NCI-H146 treated with DMSO at 0.1 percent for 48 hours (cell line): Measurements from ENCODE around the gene SH3BGRL2.

Experiments used
- DNase-seq: peaks from one replicate; lab custom pipeline; 2025; ENCODE audit not compliant: unreplicated experiment; lab: John Stamatoyannopoulos, UW

The SH3BGRL2 gene

DNA sequence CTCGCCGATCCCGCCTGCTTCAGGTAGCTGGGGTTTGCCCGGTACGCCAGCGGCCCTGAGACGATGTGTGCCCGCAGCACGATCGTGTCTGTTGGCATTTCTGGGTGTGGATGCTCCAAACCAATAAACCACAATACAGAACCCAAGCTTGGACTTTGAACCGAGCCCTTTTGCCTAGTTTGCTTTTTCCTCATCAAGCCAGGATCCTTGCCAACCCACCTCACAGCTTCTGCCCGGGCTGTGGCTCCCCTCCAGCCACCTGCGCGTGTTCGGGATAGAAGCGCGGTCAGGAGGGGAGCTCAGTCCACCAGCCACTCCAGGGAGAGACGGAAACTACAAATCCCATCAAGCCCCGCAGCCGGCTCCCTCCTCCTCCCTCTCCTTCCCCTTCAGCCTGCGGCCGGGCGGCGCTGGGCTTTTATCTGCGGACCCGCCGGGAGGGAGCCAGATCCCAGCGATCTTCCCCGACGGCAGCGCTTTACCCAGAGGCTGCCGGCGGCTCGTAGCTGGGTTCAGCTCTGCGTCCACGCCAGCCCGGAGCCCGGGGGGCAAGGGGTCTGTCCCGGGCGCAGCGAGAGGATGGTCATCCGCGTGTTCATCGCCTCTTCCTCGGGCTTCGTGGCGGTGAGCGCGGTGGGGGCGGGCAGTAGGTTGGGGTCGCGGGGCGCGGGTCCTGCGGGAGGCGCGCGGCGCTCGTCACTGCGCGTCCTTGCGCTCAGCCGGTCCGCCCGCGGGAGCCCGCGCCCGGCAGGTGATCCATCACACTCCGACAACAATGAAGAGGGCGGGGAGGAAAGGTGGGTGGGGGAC, at the start of gene SH3BGRL2:
SH3BGRL2 (plus strand) TSS at position 447 of the 810 bp plus-strand sequence; CDS start at position 580, 133 bp downstream.
- peak; percentile 81 for DNase-seq

DNA sequence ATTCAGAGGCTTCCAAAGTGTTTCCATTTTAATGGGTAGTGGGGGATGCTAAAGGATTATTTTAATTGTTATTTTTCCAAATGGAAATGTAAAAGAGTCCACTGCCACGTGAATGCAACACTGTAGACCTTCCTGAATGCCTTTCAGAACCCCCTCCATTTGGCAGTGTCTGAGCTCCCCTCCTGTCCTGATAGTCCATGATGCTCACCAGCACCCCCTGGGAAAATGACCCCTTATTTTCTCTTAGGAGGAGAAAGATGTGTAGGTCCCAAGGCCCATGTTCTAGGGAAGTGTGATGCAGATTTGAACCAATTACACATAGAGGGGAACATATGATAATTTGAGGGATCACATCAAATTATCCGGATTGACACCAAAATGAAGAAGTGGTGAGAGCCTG, 46.8 kb upstream of the SH3BGRL2 start:
- DNase-seq, result no peak

DNA sequence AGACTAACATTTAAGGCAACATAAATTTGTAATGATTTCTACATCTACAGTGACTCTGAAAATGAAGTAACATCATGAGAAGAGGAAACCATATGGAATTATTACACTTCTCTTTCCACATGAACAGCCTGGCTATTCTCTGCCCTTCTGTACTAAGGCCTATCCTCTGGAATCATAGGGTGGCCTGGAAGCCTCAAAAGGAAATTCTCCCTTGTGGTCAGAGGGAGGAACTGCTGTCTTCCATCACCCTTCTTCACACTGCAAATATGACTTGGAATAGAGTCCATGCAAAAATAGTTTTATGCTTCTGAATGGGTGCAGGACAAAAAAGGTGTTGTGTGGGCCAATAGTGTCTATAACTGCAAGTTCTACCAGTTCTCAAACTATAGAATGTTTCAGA, 44.6 kb upstream of the SH3BGRL2 start:
- DNase-seq, result peak; percentile 4

DNA sequence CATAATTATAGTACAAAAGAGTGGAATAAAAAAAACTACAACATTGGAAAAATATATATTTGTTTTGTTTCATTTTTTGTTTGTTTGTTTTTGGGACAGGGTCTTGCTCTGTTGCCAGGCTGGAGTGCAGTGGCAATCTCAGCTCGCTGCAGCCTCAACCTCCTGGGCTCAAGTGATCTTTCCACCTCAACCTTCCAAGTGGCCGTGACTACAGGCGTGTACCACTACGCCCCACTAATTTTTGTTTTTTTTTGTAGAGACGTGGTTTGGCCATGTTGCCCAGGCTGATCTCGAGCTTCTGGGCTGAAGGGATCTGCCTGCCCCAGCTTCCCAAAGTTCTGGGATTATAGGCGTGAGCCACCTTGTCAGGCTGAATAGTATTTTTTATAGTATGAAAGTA, 41.4 kb upstream of the SH3BGRL2 start:
- DNase-seq, result no peak

DNA sequence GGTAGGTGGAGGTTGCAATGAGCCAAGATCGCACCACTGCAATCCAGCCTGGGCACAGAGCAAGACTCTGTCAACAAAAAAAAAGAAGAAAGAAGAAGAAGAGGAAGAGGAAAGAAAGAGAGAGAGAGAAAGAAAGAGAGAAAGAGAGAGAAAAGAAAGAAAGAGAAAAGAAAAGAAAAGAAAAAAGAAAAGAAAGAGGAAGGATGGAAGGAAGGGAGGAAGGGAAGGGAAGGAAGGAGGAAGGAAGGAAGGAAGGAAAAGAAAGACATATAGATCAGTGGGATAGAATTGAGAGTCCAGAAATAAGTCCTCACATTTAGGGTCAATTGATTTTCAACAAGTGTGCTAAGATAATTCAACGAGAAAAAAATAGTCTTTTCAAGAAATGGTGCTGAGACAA, 34.0 kb upstream of the SH3BGRL2 start:
- no peak for DNase-seq

DNA sequence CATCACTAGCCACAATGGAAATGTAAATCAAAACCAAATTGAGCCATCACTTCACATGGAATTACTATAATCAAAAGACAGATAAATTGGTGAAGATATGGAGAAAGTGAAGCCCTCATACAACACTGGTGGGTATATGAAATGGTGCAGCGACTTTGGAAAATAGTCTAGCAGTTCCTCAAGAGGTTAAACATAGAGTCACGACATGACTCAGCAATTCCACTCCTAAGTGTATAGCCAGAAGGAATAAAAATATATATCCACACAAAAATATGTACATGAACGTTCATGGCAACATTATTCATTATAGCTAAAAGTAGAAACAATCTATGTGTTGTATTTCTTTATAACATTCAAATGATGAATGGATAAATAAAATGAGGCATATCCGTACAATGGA, 33.1 kb upstream of the SH3BGRL2 start:
- DNase-seq, result no peak

DNA sequence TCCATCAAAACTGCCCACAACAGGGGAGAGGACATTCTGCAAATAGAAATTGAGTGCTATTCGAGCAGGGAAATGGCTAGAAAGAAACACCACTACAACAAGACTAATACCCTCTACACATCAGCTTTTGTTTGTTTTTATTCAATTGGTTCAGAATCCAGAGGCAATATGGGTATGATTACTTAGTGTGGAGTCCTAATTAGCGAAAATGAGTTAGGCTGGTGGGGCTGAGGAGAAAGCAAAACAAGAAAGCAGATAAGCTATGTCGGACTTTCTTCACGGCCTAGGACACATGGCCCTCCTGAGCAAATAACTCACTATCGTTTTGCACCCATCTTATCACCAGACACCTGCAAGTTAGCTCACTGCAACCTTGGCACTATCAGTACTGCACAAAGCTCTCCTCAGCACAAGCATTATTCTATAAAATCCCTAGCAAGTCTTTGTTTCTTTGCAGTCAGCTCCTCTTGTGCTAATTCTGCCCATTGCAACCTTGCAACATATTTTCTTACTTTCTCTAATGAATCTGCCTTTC, 31.3 kb upstream of the SH3BGRL2 start:
- peak; percentile 21 for DNase-seq

DNA sequence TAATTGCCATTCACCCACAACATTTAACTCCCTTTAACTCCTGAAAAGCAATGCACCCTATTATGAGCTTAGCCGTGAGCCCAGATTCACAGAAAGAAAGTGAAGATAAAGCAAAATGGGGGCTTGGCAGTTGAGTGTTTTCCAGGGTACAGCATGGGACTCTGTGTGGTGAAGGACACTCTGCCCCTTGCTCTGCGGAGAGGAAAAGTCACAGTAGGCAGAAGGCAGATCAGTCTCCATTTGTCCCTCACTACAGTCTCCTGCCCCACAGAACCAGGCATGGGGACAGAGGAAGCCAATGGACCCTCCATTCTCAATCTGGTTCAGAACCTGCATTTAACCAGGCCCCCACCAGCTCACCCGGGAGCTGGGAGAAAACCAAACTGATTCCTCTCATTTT, 30.8 kb upstream of the SH3BGRL2 start:
- DNase-seq, result no peak

DNA sequence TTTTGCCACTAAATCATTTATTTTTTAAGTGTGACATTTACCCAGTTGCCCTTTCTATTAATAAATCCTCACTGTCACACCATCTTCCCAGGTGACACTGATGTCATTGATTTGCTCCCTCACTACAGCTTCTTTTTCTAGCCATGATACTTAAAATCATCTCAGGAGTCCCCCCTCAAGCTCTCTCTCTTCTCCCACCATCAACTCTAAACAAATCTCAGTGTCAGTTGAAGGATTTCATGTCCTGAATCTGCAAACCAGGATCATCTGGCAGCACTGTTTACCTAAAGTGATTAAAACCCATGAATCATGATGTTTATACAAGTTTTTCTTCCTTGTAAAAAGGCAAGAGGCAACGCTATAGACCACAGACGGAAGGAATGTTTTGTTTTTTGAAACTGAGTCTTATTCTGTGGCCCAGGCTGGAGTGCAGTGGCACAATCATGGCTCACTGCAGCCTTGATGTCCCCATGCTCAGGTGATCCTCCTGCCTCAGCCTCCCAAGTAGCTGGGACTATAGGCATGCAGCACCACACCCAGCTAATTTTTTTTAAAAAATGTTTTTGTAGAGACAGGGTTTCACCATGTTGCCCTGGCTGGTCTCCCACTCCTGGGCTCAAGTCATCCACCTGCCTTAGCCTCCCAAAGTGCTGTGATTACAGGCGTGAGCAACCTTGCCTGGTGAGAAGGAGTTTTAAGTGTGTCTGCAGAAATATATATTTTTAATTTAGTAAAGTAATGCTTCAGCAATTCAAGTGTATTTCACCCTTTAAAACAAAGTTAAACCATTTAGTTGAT, 30.1 kb upstream of the SH3BGRL2 start:
- no peak for DNase-seq

DNA sequence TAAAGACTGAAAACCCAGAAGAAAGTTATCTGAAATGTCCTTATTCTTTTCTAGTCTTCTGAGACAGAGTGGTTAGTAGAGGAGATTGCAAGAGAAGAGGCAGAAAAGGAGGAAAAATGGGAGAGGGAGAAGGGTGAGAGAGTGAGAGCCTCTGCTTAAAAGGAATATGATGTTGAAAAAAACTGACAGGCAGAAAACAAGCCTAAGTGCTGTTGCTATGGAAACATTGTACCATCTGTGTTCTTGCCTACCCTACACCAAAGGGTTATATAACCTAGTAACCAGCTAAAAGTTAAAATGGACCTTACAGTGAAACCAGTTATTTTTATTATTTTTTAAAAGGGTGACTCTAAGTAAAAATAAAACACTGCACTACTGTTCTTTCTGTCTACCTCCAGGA, 28.3 kb upstream of the SH3BGRL2 start:
- no peak for DNase-seq

DNA sequence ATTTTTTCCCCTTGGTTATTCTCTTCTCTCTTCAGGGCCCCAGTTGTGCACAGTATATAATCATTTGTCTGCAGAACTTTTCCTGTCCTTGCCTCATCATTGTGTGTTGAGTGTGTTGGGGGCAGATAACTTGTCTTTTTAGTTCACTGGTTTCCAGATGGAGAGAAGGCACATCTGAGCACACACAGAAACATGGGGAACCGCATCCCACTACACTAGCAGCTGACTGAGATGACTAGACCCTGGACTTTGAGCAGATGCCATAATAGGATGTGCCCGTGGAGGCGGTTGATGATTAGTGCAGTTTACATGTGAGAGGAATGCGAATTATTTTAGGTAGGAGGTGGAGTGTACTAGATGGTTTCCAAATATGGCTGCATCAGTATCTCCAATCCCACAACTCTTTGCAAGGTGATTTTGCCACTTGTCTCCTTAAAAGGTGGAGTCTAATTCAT, 26.5 kb upstream of the SH3BGRL2 start:
- DNase-seq, result no peak

DNA sequence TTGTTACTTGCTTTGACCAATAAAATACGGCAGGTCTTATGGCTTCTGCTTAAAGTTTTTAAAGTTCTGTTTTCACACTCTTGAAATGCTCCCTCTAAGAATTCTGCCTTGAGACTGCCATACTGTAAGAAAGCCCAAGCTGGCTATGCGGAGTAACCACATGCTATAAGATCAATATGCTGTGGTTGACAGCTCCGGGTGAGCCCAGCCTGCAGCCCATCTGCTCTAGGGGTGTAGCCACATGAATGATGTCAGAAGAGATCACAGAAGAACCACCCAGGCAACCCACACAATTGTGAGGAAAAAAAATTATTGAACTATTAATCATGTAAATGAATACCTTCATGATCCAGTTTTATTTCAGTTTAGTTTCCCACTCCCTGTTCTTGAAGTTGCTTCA, 26.1 kb upstream of the SH3BGRL2 start:
- DNase-seq, result no peak

DNA sequence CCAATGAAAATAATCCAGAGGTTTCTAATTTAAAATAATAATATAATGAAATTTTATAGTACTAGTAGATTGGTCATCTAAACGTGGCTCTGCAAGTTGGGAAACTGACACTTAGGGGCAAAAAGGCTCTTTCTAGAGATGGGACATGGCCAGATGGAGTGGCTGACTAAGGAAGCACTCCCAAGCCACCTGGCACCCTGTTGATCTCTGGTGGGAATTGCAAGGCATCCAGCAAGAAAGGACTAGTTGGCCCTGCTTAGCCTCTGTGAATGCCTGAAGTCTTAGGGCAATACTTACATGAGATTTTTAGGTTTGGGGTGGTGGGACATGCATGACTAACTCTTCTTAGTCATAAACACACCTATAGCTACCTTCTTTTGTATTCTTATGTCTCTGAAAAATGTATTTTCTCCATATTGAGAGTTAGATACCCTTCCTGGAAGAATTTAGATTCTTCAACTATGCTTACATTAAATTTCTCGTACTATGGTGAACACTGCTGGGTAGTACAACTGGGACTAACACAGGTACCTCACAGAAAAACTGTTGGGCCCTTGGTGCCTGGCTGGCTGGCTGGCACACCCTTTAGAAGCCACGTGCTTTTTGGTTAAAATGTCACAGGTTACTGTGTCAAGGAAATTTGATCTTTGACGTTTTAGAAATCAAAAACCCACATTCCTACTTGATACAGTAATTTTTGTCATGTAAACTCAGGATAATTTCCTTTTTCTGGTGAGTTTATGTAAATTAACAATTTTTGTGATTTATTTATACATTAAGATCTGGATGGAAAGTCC, 25.0 kb upstream of the SH3BGRL2 start:
- no peak for DNase-seq

DNA sequence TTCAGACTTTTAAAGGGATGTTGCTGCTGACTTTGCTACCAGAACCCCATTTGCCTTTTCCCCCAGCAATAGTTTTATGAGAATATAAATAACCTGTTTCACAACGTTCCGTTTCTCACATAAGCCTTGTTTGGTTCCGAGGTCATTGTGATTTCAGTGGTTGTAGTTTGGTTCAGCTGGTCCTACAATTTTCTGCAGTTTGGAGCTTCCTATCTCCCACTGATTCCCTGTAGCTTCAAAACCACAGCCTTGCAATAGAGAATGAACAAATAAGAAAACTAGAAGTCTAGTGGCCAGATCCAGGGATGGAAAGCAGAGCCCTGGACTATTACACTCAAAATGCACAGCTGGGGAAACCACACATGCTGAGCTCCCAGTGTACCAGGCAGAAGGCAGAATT, 24.1 kb upstream of the SH3BGRL2 start:
- no peak for DNase-seq

DNA sequence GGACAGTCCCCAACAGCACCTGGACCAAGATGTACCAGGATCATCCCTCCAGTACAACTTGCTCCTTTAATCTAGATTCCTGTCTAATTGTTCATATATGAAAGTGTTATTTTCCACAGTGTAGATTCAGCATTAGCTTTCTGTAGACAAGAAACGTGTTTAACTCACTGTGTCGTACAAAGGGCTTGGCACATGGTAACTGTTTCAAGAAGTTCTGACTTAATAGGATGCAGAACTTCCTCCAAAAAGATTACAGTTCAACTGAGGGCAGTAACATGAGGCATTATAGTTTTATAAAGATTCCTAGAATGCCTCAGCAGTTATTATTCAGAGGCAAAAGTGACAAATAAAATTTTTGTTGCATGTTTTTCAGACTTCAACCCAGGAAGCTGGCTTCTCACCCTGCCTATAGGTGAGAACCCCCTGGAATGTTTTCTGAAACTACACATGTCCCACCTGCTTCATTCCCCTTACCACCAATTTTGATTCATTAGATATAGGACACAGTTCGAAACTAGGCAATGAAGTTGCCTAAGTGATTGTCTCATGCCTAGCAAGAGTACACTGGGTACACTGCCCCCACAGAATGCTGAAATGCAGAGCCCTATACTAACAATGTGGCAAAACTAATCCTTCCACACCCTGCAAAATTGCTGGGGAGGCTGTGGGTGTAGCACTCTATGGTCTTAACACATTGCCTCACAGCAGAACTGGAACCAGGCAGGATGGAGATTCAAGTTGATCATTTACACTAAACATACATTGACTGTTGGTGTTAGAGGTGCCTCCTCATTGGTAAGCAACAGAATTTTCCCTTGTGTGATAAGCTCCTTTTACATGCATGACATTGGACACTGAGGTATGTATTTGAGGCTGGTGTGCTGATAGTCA, 22.6 kb upstream of the SH3BGRL2 start:
- DNase-seq, result no peak

DNA sequence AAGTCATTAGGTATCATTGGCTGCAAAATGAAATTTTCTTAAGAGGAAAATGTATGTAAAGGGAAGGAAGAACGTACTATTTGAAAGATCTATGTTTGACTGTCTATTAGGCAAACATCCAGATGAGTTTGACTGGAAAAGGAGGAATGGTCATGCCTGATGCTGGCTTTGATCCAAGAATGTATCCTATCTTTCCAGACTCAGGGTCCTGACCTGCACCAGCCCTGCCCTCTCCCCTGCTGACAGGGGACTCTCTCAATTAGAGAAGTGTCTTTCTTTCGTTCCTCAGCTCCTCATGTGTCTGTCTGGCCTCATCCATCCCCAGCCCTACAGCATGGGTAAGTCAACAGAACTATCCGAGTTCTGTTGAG, 21.9 kb upstream of the SH3BGRL2 start:
- no peak for DNase-seq

DNA sequence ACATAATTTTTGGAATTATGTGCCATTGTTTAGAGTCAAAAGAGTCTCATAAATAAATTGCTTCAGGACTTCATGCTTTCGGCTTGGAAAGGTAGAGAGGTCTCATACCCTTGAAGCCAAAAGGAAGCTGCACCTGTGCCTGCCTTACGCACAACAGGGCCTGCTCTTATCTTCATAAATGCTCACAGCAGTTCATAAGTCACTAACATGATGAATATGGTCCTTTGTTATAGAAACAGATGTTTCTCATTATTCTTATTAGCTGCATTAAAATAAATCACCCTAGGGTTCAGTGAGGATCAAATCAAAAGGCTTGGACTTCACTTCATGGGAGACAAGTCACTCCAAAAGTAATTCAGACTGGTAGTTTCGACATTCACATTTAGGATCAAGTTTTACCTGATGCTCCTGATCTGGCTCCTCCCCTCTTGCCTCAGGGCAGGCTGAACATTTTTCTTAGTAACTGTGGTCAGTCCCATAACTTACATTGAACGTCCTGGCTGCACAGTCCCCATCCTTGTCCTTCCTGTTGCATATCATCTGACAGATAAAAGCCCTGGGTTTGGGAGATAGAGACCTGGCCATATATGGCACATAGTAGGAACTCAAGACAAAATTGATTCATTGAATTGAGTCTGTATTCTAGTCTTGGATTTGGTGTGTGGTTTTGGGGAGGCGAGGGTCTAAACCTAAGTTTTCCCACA, 20.7 kb upstream of the SH3BGRL2 start:
- no peak for DNase-seq

DNA sequence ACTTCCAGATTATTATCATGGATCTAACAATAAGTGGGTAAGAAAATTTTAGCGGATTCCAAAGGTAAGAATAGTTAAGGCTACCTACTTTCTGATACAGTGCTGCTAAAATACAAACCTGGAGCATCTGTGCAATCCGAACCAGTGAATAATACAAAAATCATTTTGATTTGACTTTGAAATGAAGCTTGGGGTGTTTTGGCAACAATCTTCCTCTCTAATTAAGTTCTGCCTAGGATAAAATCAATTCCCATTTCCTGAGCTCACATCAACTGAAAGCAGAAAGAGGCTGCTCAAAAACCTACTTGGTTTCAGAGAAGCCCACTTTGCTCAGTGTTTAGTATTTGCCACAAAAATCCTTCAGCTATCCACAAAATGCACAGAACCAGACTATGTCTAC, 18.7 kb upstream of the SH3BGRL2 start:
- no peak for DNase-seq

DNA sequence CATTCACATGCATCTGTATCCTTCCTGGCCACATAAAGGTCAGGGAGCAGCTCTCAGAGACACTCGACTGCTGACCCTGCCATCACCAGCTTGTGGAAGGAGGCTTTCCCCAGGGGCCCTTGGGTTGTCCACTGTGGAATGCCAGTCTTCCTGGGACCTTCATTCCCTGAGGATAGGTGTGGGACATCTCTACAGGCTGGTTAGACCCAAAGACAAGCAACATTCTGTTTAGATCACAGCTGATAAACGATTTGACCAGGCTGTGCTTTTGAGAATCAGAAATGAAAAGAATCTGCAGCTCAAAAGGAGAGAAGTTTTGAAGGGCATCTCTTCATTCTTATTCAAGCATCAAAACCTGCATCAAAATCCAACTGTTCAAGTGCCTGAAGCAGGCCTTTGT, 18.2 kb upstream of the SH3BGRL2 start:
- no peak for DNase-seq

DNA sequence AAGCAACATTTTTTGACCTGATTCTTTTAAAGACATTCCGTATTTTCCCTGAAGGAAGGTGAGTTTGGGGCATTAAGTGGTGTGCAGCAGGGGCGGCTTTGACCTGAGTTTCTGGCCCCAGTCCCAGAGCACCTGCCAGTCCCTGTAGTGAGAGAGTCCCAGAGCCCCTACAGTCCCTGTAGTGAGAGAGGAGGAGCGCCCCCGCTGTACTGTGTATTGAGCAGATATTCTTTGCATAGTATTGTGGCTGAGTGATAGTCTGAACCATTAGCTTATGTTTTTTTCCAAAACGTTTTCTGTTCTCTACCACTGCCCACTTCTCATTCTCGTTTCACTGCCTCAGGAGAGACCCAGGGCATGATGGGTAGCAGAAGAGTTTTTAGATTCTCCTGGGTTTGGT, 17.2 kb upstream of the SH3BGRL2 start:
- no peak for DNase-seq
